Neutrophil (primary cell): Measurements from ENCODE around the gene PAX5.

Source experiments
- H3K27ac ChIP-seq: fragments of 200-600 bp; sonication (generic); 2 replicates; pipeline ENCODE4 v1.5.1; 2016; ENCODE audit warnings: mild to moderate bottlenecking, moderate library complexity
- H3K27me3 ChIP-seq: fragments of 200-600 bp; sonication (generic); 2 replicates; pipeline ENCODE4 v1.6.0; 2016; ENCODE audit warnings: mild to moderate bottlenecking
- H3K36me3 ChIP-seq: fragments of 200-600 bp; sonication (generic); 2 replicates; pipeline ENCODE4 v1.5.1; 2017
- H3K4me1 ChIP-seq, 2 experiments: fragments of 200-600 bp in 1 of 2; sonication (generic) in 1 of 2; 1 replicate in 1 of 2; 2 replicates in 1 of 2; pipeline versions ENCODE4 v1.5.1 to v1.6.1; 2013 to 2016; ENCODE audit warnings: low read depth in 1 of 2, low read length in 1 of 2, mild to moderate bottlenecking in 1 of 2, moderate library complexity in 1 of 2; ENCODE audit not compliant: control insufficient read depth in 1 of 2, insufficient read depth in 1 of 2
- H3K4me3 ChIP-seq, 2 experiments: fragments of 200-600 bp in 1 of 2; sonication (generic) in 1 of 2; 1 replicate in 1 of 2; 2 replicates in 1 of 2; pipeline ENCODE4 v1.5.1; 2013 to 2016; ENCODE audit warnings: low read depth in 1 of 2, low read length in 1 of 2, mild to moderate bottlenecking in 1 of 2, moderate library complexity in 1 of 2
- H3K9me3 ChIP-seq: fragments of 200-600 bp; sonication (generic); 2 replicates; pipeline ENCODE4 v1.5.1; 2016
- TF ChIP-seq, protein P1 (sequence below): fragments of 200-600 bp; sonication (generic); IDR thresholded peaks from 2 replicates; pipeline ENCODE4 v1.5.1; 2016; ENCODE audit warnings: antibody characterized with exemption

The PAX5 gene

DNA sequence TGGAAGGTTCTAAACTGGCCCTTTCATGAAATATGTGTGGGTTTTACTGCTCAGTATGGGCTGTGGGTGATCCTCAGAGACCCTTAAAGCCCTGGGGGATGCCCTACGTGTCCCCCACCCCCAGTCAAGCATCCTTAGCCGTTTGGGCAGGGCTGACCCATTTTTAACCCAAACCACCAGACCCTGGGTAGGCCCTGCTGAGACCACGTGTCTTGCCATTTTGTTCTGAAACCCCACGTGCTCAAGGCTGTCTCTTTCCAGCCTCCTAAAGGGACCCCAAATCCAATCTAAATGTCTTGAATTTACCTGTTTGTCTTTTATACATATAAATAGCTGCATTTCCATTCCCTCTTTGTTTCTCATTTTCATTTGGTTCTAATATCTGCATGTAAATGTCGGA is 94.9 kb downstream of the PAX5 start:
- no peak overlapping the region for H3K4me3 ChIP-seq

GRCh38 chr9:36938617-36939016 is 95.5 kb downstream of the PAX5 start:
- Histone ChIP-seq H3K4me1 (no peaks in the 10 kb centered on the region), H3K36me3 (no peaks in the 10 kb centered on the region), H3K9me3 (no peaks in the 10 kb centered on the region), H3K4me3 (no peak overlapping the region), H3K27me3 (peaks cover 31% of the 10 kb centered on the region), H3K27ac (no peak overlapping the region)
- TF ChIP-seq, protein P1, sequence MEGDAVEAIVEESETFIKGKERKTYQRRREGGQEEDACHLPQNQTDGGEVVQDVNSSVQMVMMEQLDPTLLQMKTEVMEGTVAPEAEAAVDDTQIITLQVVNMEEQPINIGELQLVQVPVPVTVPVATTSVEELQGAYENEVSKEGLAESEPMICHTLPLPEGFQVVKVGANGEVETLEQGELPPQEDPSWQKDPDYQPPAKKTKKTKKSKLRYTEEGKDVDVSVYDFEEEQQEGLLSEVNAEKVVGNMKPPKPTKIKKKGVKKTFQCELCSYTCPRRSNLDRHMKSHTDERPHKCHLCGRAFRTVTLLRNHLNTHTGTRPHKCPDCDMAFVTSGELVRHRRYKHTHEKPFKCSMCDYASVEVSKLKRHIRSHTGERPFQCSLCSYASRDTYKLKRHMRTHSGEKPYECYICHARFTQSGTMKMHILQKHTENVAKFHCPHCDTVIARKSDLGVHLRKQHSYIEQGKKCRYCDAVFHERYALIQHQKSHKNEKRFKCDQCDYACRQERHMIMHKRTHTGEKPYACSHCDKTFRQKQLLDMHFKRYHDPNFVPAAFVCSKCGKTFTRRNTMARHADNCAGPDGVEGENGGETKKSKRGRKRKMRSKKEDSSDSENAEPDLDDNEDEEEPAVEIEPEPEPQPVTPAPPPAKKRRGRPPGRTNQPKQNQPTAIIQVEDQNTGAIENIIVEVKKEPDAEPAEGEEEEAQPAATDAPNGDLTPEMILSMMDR, result no peak

More for the DNA sequence above, 94.9 kb downstream of the PAX5 start:
- Histone ChIP-seq H3K27ac (no peak overlapping the region), H3K9me3 (no peaks in the 10 kb centered on the region), H3K36me3 (no peaks in the 10 kb centered on the region), H3K27me3 (peaks cover 31% of the 10 kb centered on the region), H3K4me1 (no peaks in the 10 kb centered on the region)
- TF ChIP-seq, protein P1, result no peak

DNA sequence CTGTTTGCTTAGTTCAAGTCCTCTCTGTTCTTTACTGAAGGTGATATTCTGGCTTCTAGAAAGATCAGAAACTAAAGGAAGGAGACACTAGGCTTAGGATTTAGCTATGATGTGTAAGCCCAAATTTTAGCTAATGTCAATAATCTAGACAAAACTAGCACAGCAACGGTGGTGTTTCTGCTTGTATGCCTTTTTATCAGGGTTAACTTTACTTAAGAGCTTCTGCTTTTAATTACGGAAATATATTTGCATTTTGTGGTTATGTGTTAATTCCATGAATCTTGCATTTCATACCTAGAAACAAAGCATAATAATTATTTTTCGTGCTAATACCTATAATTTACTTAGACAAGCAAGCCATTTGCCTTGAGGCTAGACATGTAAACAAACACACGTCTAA is 96.1 kb downstream of the PAX5 start:
- no peak overlapping the region for H3K27ac ChIP-seq
- TF ChIP-seq, protein P1, result no peak
- H3K36me3 ChIP-seq, result no peaks in the 10 kb centered on the region
- H3K27me3 ChIP-seq, result peaks cover 31% of the 10 kb centered on the region
- no peaks in the 10 kb centered on the region for H3K4me1 ChIP-seq
- H3K4me3 ChIP-seq, result no peak overlapping the region
- H3K9me3 ChIP-seq, result no peaks in the 10 kb centered on the region

- no peaks in the 10 kb centered on the region for H3K36me3 ChIP-seq
- no peak overlapping the region for H3K4me3 ChIP-seq
- H3K4me1 ChIP-seq, result no peaks in the 10 kb centered on the region
- no peaks in the 10 kb centered on the region for H3K9me3 ChIP-seq
- H3K27me3 ChIP-seq, result peaks cover 31% of the 10 kb centered on the region
- H3K27ac ChIP-seq, result no peak overlapping the region
- TF ChIP-seq, protein P1, result no peak
These were observed 96.7 kb downstream of the PAX5 start for GRCh38 chr9:36937346-36937745.

DNA sequence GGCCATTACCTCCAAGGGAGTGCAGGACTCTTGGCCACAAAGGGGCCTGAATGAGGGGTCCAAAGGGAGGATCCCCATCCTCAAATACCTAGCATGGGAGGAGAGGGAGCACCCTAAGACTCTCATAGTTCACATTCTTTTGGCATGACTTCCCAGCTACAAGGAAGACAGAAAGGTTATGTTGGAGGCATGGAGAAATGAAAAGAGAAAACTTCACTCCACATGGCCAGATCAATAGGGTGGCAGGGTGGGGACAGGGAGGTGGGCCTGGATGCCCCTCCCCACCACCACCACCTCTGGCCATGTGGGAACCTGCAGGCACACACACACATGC is 97.6 kb downstream of the PAX5 start:
- no peak overlapping the region for H3K27ac ChIP-seq
- no peaks in the 10 kb centered on the region for H3K9me3 ChIP-seq
- H3K4me1 ChIP-seq, result no peaks in the 10 kb centered on the region
- no peaks in the 10 kb centered on the region for H3K36me3 ChIP-seq
- H3K4me3 ChIP-seq, result no peak overlapping the region
- H3K27me3 ChIP-seq, result peaks cover 31% of the 10 kb centered on the region
- TF ChIP-seq, protein P1, result no peak
